Measurements from ENCODE around the gene TLDC2.
A peak's percentile ranks its signal among the peaks of the same experiment; 100 is the strongest.
"Not testable (repeated sequence)": the region's sequence is repeated elsewhere in the genome, so short reads cannot be mapped to it uniquely, and the experiment has no call there.

TLDC2 gene

GRCh38 chr20:36875702-36876472, at the start of gene TLDC2:
TSS of gene TLDC2 (plus strand) at chr20:36876138. CDS start at chr20:36876175, 37 bp downstream.
- no peak for DNase-seq (ENCODE audit: low spot score)

- no peak for DNase-seq (ENCODE audit: low spot score)
Measured at GRCh38 chr20:36826554-36827244, 49.2 kb upstream of the TLDC2 start.

- no peak for DNase-seq (ENCODE audit: low spot score)
Measured at GRCh38 chr20:36827541-36828279, 48.2 kb upstream of the TLDC2 start.

- peak; percentile 75 for DNase-seq (ENCODE audit: low spot score)
Measured at GRCh38 chr20:36830791-36831691, 44.9 kb upstream of the TLDC2 start.

- no peak for DNase-seq (ENCODE audit: low spot score)
Measured at GRCh38 chr20:36832791-36833190, 43.1 kb upstream of the TLDC2 start.

- DNase-seq (ENCODE audit: low spot score), result peak; percentile 68
Measured at GRCh38 chr20:36833275-36834020, 42.5 kb upstream of the TLDC2 start.

- DNase-seq (ENCODE audit: low spot score), result no peak
Measured at GRCh38 chr20:36835025-36835424, 40.9 kb upstream of the TLDC2 start.

- peak; percentile 95 for DNase-seq (ENCODE audit: low spot score)
Measured at GRCh38 chr20:36835453-36836198, 40.3 kb upstream of the TLDC2 start.

- peak; percentile 71 for DNase-seq (ENCODE audit: low spot score)
Measured at GRCh38 chr20:36836591-36837269, 39.2 kb upstream of the TLDC2 start.

GRCh38 chr20:36838376-36838775, 37.6 kb upstream of the TLDC2 start:
- DNase-seq (ENCODE audit: low spot score), result not testable (repeated sequence)

GRCh38 chr20:36839150-36839549, 36.8 kb upstream of the TLDC2 start:
- DNase-seq (ENCODE audit: low spot score), result no peak

- not testable (repeated sequence) for DNase-seq (ENCODE audit: low spot score)
Measured at GRCh38 chr20:36841030-36841429, 34.9 kb upstream of the TLDC2 start.

GRCh38 chr20:36845288-36845971, 30.5 kb upstream of the TLDC2 start:
- DNase-seq (ENCODE audit: low spot score), result peak; percentile 72

- peak; percentile 78 for DNase-seq (ENCODE audit: low spot score)
Measured at GRCh38 chr20:36847009-36847709, 28.8 kb upstream of the TLDC2 start.

GRCh38 chr20:36847710-36848040, 28.3 kb upstream of the TLDC2 start:
- DNase-seq (ENCODE audit: low spot score), result no peak

GRCh38 chr20:36848078-36848660, 27.8 kb upstream of the TLDC2 start:
- no peak for DNase-seq (ENCODE audit: low spot score)

- DNase-seq (ENCODE audit: low spot score), result no peak
Measured at GRCh38 chr20:36848677-36849076, 27.3 kb upstream of the TLDC2 start.
